H1 (cell line): ENCODE measurements around the gene TTC31. TPM values are rescaled to one million over a fixed set of nuclear protein-coding genes. Genes with fewer than 3 reads are reported as not detected.
"Not testable (repeated sequence)": the region's sequence is repeated elsewhere in the genome, so short reads cannot be mapped to it uniquely, and the experiment has no call there.

Experiments
- CTCF ChIA-PET: fragments of 300-600 bp; sonication (Branson Sonifier 250); formaldehyde crosslinking; loops from one replicate; lab custom pipeline; 2021; ENCODE audit not compliant: partially characterized antibody; lab: Charles Lee
- POLR2A ChIA-PET: fragments of 300-600 bp; sonication (Branson Sonifier 250); formaldehyde crosslinking; loops from one replicate; lab custom pipeline; 2021; ENCODE audit warnings: inconsistent platforms; ENCODE audit not compliant: partially characterized antibody; lab: Charles Lee
- DNase-seq, 2 experiments: peaks; one replicate each; pipeline versions ENCODE4 v3.0.0 to v3.0.0-alpha.2; 2010 to 2022; ENCODE audit warnings: low spot score in 2 of 2, low read depth in 1 of 2, mixed read lengths in 1 of 2
- FAIRE-seq: peaks from 2 replicates; lab custom pipeline; 2011; peaks lifted over from hg19 to GRCh38; lab: Jason Lieb, UNC
- H2AFZ ChIP-seq: 2 replicates; pipeline ENCODE4 v1.8.1; 2012; ENCODE audit warnings: low read length, inconsistent platforms
- H2AK5ac ChIP-seq: 2 replicates; pipeline ENCODE4 v1.6.1; 2013; ENCODE audit warnings: low read depth, low read length
- H2BK120ac ChIP-seq: replicated peaks from 2 replicates; pipeline ENCODE3; 2013; ENCODE audit warnings: low read depth, low read length, inconsistent platforms
- H2BK12ac ChIP-seq: 2 replicates; pipeline ENCODE4 v1.6.1; 2013; ENCODE audit warnings: low read depth, low read length
- H2BK15ac ChIP-seq: 2 replicates; pipeline ENCODE4 v1.6.1; 2013; ENCODE audit warnings: low read length
- H2BK20ac ChIP-seq: 2 replicates; pipeline ENCODE4 v1.6.1; 2013; ENCODE audit warnings: low read length
- H2BK5ac ChIP-seq: 2 replicates; pipeline ENCODE4 v1.6.1; 2013; ENCODE audit warnings: low read depth, low read length
- H3K14ac ChIP-seq: 2 replicates; pipeline ENCODE4 v1.6.1; 2013; ENCODE audit warnings: inconsistent platforms; ENCODE audit not compliant: insufficient read length
- H3K18ac ChIP-seq: 2 replicates; pipeline ENCODE4 v1.6.1; 2013; ENCODE audit warnings: low read length; ENCODE audit errors: extremely low read depth
- H3K23ac ChIP-seq: 2 replicates; pipeline ENCODE4 v1.6.1; 2013; ENCODE audit warnings: inconsistent platforms; ENCODE audit not compliant: insufficient read length
- H3K23me2 ChIP-seq: 2 replicates; pipeline ENCODE4 v1.6.1; 2013; ENCODE audit warnings: low read depth, low read length
- H3K27ac ChIP-seq: 2 replicates; pipeline ENCODE4 v1.6.1; 2011; ENCODE audit warnings: low read depth, low read length, inconsistent platforms
- H3K27me3 ChIP-seq, 4 experiments: replicated peaks in 1 of 4; 1 replicate in 1 of 4; 2 replicates in 3 of 4; pipeline versions ENCODE4 v1.6.1 to v1.8.1; 2011 to 2013; ENCODE audit warnings: low read length in 3 of 4, mild to moderate bottlenecking in 3 of 4, inconsistent platforms in 2 of 4, mixed read lengths in 2 of 4, moderate library complexity in 1 of 4; ENCODE audit not compliant: control insufficient read depth in 3 of 4, insufficient read depth in 3 of 4; ENCODE audit errors: extremely low read depth in 1 of 4
- H3K36me3 ChIP-seq, 4 experiments: 2 replicates each; pipeline versions ENCODE4 v1.6.1 to v1.8.1; 2011 to 2013; ENCODE audit warnings: mild to moderate bottlenecking in 4 of 4, low read length in 3 of 4, moderate library complexity in 2 of 4, control low read depth in 1 of 4, inconsistent platforms in 1 of 4; ENCODE audit not compliant: insufficient read depth in 4 of 4, control insufficient read depth in 2 of 4
- H3K4ac ChIP-seq: replicated peaks from 2 replicates; pipeline ENCODE3; 2013; ENCODE audit warnings: low read length, low read depth, mixed read lengths, inconsistent platforms; ENCODE audit not compliant: insufficient read length
- H3K4me1 ChIP-seq, 4 experiments: replicated peaks in 1 of 4; 1 replicate in 1 of 4; 2 replicates in 3 of 4; pipeline versions ENCODE4 v1.6.1 to v1.8.1; 2011 to 2013; ENCODE audit warnings: low read length in 3 of 4, inconsistent platforms in 2 of 4, mixed read lengths in 1 of 4; ENCODE audit not compliant: insufficient read depth in 4 of 4, control insufficient read depth in 3 of 4
- H3K4me2 ChIP-seq, 2 experiments: 2 replicates each; pipeline versions ENCODE4 v1.6.1 to v1.8.1; 2011 to 2013; ENCODE audit warnings: low read depth in 2 of 2, low read length in 2 of 2, control low read depth in 1 of 2, inconsistent platforms in 1 of 2, mild to moderate bottlenecking in 1 of 2; ENCODE audit not compliant: insufficient read depth in 1 of 2
- H3K4me3 ChIP-seq, 4 experiments: fragments of 200-600, 300-600 bp in 1 of 4; sonication (generic), shearing (Covaris generic), sonication (Bioruptor Twin) in 1 of 4; 2 replicates each; pipeline versions ENCODE4 v1.5.1 to v1.8.1; 2011 to 2016; ENCODE audit warnings: low read length in 4 of 4, low read depth in 3 of 4, control low read depth in 2 of 4, inconsistent platforms in 2 of 4, mild to moderate bottlenecking in 2 of 4, mixed read lengths in 1 of 4, moderate library complexity in 1 of 4; ENCODE audit not compliant: insufficient read depth in 2 of 4; ENCODE audit errors: extremely low read depth in 1 of 4
- H3K56ac ChIP-seq: replicated peaks from 2 replicates; pipeline ENCODE3; 2013; ENCODE audit warnings: low read depth, mild to moderate bottlenecking, mixed read lengths, low read length, inconsistent platforms; ENCODE audit not compliant: insufficient read length
- H3K79me1 ChIP-seq: 2 replicates; pipeline ENCODE4 v1.6.1; 2013; ENCODE audit warnings: low read depth, low read length, control low read depth
- H3K79me2 ChIP-seq, 2 experiments: 2 replicates each; pipeline versions ENCODE4 v1.6.1 to v1.8.1; 2012 to 2013; ENCODE audit warnings: low read length in 2 of 2, mild to moderate bottlenecking in 2 of 2, inconsistent platforms in 1 of 2; ENCODE audit not compliant: insufficient read depth in 2 of 2, control insufficient read depth in 1 of 2
- H3K9ac ChIP-seq, 4 experiments: replicated peaks in 1 of 4; 1 replicate in 1 of 4; 2 replicates in 3 of 4; pipeline versions ENCODE4 v1.6.1 to v1.8.1; 2011 to 2013; ENCODE audit warnings: low read depth in 3 of 4, low read length in 3 of 4, control low read depth in 2 of 4, mild to moderate bottlenecking in 2 of 4, moderate library complexity in 2 of 4, inconsistent platforms in 1 of 4; ENCODE audit errors: extremely low read depth in 1 of 4
- H3K9me3 ChIP-seq, 2 experiments: 2 replicates each; pipeline versions ENCODE4 v1.6.1 to v1.8.1; 2012 to 2013; ENCODE audit warnings: mild to moderate bottlenecking in 2 of 2, moderate library complexity in 2 of 2, control low read depth in 1 of 2, inconsistent platforms in 1 of 2, low read depth in 1 of 2, low read length in 1 of 2, mixed read lengths in 1 of 2; ENCODE audit not compliant: insufficient read depth in 2 of 2
- H4K20me1 ChIP-seq, 2 experiments: replicated peaks in 1 of 2; 2 replicates each; pipeline versions ENCODE3 to v1.8.1; 2011 to 2013; ENCODE audit warnings: inconsistent platforms in 2 of 2, low read length in 2 of 2, mild to moderate bottlenecking in 1 of 2; ENCODE audit not compliant: insufficient read depth in 2 of 2, control insufficient read depth in 1 of 2
- H4K5ac ChIP-seq: 2 replicates; pipeline ENCODE4 v1.6.1; 2013; ENCODE audit warnings: low read length, low read depth, mixed read lengths, inconsistent platforms; ENCODE audit not compliant: insufficient read length
- H4K8ac ChIP-seq: 2 replicates; pipeline ENCODE4 v1.8.0; 2013; ENCODE audit warnings: mild to moderate bottlenecking, moderate library complexity, low read length, inconsistent platforms; ENCODE audit not compliant: insufficient read depth; ENCODE audit errors: extremely low read depth
- H4K91ac ChIP-seq: replicated peaks from 2 replicates; pipeline ENCODE3; 2013; ENCODE audit warnings: low read length, mixed read lengths, inconsistent platforms; ENCODE audit not compliant: insufficient read length
- KDM1A ChIP-seq: fragments of 200-600, 300-600 bp; sonication (generic); IDR thresholded peaks from 2 replicates; pipeline ENCODE4 v1.7.1; 2016; ENCODE audit warnings: mild to moderate bottlenecking, low read length, borderline replicate concordance
- WGBS, 2 experiments: shearing (Covaris generic) in 1 of 2; methylation state at CpG; one replicate each; pipeline versions ENCODE4 v1.1.6 to v1.1.7; 2013 to 2015; ENCODE audit warnings: low lambda C conversion rate in 2 of 2, mixed read lengths in 2 of 2, inconsistent platforms in 1 of 2, low coverage in 1 of 2, missing lambda C conversion rate in 1 of 2; ENCODE audit not compliant: insufficient replicate concordance in 2 of 2, insufficient coverage in 1 of 2, insufficient read length in 1 of 2; ENCODE audit errors: extremely low coverage in 1 of 2, missing lambda C conversion rate in 1 of 2; 5-methylcytosine and 5-hydroxymethylcytosine counted together
- polyA plus RNA-seq, 7 experiments: library from polyadenylated mRNA; depleted of rRNA in 3 of 7; stranded (reverse) in 5 of 7; unstranded in 2 of 7; fragments of >200 nt in 5 of 7; fragments of 200-250 nt in 2 of 7; gene quantifications; 1 replicate in 5 of 7; 2 replicates in 1 of 7; 4 replicates in 1 of 7; pipeline versions ENCODE4 v1.2.1 to v1.2.3, GENCODE V29; 2011 to 2013; ENCODE audit warnings: missing spikeins in 2 of 7, mixed read lengths in 2 of 7
- total RNA-seq: library from RNA; stranded (reverse); fragmentation: NEBNext Ultra II Directional; extraction: Animal tissue kit (Norgen Biotek cat#: 25700); gene quantifications from 2 replicates; pipeline ENCODE4 v1.2.1, GENCODE V29; 2021

TTC31 gene
- total and polyA plus RNA-seq, 2 of the 8 experiments (the other 6 are each of a cell fraction or from before 2014, with no cell fraction given) = 28.8 to 29.9 TPM

DNA sequence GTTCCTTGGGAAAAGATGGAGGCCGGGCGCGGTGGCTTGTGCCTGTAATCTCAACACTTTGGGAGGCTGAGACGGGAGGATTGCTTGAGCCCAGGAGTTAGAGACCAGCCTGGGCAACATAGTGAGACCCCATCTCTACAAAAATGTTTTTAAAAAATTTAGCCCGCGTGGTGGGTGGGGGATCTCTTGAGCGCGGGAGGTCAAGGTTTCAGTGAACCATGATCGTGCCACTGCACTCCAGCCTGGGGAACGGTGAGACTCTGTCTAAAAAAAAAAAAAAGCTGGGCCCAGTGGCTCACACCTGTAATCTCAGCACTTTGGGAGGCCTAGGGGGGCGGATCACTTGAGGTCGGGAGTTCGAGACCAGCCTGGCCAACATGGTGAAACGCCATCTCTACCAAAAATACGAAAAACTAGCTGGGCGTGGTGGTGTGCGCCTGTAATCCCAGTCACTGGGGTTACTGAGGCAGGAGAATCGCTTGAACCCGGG is 839 bp downstream of the TTC31 start:
- not testable (repeated sequence) for H2AFZ ChIP-seq

More for the DNA sequence above, 839 bp downstream of the TTC31 start:
- not testable (repeated sequence) for H2AK5ac ChIP-seq, H2BK120ac ChIP-seq, DNase-seq, H3K18ac ChIP-seq, H3K4ac ChIP-seq, H3K4me1 ChIP-seq, H2BK12ac ChIP-seq, H3K23ac ChIP-seq, H2BK20ac ChIP-seq, H3K23me2 ChIP-seq, FAIRE-seq, H3K27ac ChIP-seq, H3K36me3 ChIP-seq, H3K14ac ChIP-seq, H2BK5ac ChIP-seq, H2BK15ac ChIP-seq, H3K27me3 ChIP-seq, H3K56ac ChIP-seq, H3K9ac ChIP-seq, H4K20me1 ChIP-seq, H3K9me3 ChIP-seq, H3K79me2 ChIP-seq, H4K91ac ChIP-seq, H3K79me1 ChIP-seq
- Histone ChIP-seq H4K5ac (peak overlapping the region; percentile 21), H4K8ac (peak overlapping the region; percentile 89), H3K4me2 (peak overlapping the region; percentile 98 to 100), H3K4me3 (peak overlapping the region; percentile 69 to 99 (median 93); a peak in 7 of 8 replicates)
- POLR2A ChIA-PET = interaction anchor here (0.9 to 7.3 kb wide), 16 partner anchors 9 to 103 kb away, joined by 3 to 85 read pairs (median 8); partner anchors contain the start of genes AUP1, HTRA2, INO80B and LBX2
- 90% methylated on average over 19 of the region's 19 CpGs; no CpG with 5 or more reads in 1 of the 2 experiments for WGBS, 2 experiments
- TF ChIP-seq KDM1A = peak; percentile 79; the same call in 1 of the 2 replicates
- CTCF ChIA-PET = interaction anchor here (0.7 to 8.0 kb wide), 19 partner anchors 9 to 104 kb away, joined by 3 to 73 read pairs (median 10); partner anchors contain the start of genes INO80B, LBX2, MOGS and MRPL53
